ENCODE data around the gene PAQR5. TPM values are rescaled to one million over a fixed set of nuclear protein-coding genes. Genes with fewer than 3 reads are reported as not detected.
"Not testable (repeated sequence)": the region's sequence is repeated elsewhere in the genome, so short reads cannot be mapped to it uniquely, and the experiment has no call there.

Gene PAQR5
- total RNA-seq, 6 experiments from 2014 or later = 0.28 to 3.0 (median 0.98) TPM

DNA sequence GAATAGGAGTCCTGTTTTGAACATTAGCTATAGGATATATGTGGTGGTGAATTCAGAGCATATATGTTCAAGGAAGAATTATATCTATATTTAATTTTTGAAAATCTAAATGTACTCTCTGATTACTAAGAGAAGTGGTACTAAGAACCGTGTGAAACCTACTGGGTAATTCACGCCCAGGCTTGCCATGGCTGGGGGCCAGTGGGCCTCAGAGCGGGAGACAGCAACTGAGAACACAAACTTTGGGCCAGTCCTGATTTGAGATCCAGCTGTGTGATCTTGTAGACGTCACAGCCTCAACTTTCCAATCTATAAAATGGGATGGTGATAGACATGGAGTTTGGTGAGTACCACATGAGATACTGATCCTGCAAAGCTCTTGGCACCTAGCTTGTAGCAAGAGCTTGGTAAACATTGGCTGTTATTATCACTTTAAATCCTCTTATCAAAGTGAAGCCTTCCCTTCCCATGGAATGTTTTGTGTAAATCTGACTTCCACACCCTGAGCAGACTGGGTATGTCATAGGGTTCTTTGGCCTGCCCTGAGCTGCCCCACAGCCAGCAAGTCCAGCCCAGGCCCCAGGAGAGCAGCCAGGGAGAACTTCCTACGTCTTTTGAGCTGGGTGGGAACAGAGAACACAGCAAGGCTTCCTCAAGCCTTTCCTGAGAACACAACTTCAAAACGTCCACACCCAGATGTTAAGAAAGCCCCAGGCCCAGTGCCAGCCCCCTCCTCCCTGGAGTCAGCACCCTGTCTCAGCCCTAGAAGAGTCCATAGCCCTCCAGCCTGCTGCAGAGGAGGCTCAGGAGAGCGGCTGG lies 8.2 kb upstream of the PAQR5 start:
- DNase-seq (no peak), ATAC-seq (peak in 2 of 4 donors; percentile 26 to 62)
- H3K4me1 ChIP-seq = peaks cover 0 to 13% (median 0%) of the 10 kb centered on the region in 4 donors
- no peaks in the 10 kb centered on the region for H3K27me3 ChIP-seq
- H3K36me3 ChIP-seq = no peaks in the 10 kb centered on the region
- no peak overlapping the region for H3K27ac ChIP-seq
- TF ChIP-seq POLR2A (IDR thresholded peaks at IDR 0.05) = no peak
- 70% methylated on average over 4 of the region's 7 CpGs for WGBS (ENCODE audit: insufficient coverage, low coverage, low lambda C conversion rate, missing lambda C conversion rate)
- intact Hi-C loops (cut with DNase I) = no loop called here
- H3K9me3 ChIP-seq = no peaks in the 10 kb centered on the region
- no peak overlapping the region for H3K4me3 ChIP-seq

DNA sequence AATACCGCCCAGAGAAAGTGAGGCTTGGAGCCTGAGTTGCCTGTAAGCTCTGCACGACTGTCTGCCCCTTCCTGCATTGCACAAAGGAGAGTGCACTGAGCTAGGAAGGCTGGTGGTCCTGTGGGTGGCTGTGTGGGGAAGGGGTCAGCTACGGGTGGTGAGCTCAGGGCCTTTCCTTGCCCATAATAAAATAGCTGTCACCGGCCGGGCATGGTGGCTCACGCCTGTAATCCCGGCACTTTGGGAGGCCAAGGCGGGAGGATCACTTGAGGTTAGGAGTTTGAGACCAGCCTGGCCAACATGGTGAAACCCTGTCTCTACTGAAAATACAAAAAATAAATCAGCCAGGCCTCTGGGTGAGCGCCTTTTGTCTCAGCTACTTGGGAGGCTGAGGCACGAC lies 7.1 kb upstream of the PAQR5 start:
- H3K27me3 ChIP-seq; ATAC-seq; intact Hi-C loops (cut with DNase I); H3K27ac ChIP-seq; H3K36me3 ChIP-seq; H3K9me3 ChIP-seq; H3K4me3 ChIP-seq: not testable (repeated sequence)
- H3K4me1 ChIP-seq = peaks cover 0 to 13% (median 0%) of the 10 kb centered on the region in 4 donors
- peak in 1 of 3 donors; percentile 6 for DNase-seq
- WGBS (ENCODE audit: insufficient coverage, low coverage, low lambda C conversion rate, missing lambda C conversion rate) = 86% methylated on average over 10 of the region's 10 CpGs

DNA sequence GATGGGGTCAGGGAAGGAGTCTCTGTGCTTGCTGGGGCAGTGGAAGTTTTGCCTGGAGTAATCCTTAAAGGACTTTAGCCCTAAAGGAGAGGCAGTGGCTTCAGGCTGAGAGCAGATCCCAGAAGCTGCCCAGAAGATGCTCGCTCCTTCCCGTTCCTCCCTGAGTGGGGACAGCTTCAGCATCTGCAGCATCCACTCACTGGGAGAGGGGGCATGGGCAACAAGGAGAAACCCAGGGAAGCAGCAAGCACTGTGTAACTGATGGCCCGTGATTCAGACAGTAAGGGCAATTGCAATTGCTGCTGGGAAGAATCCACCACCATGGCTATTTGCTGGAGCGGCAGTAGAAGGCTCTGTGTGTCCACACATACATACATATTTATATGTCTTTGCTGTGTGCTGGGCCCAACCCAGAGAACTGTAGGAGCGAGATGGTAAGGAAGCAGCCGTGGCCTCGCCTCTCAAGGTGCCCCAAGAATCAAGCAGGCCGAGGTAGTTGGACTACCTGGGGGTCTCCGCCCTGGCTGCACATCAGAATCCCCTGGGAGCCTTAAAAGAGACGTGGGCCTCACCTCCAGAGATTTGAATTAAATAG lies 5.8 kb upstream of the PAQR5 start:
- Histone ChIP-seq H3K4me3 (no peak overlapping the region), H3K4me1 (peaks cover 0 to 13% (median 0%) of the 10 kb centered on the region in 4 donors), H3K9me3 (no peaks in the 10 kb centered on the region), H3K36me3 (no peaks in the 10 kb centered on the region), H3K27me3 (no peaks in the 10 kb centered on the region), H3K27ac (no peak overlapping the region)
- intact Hi-C loops (cut with DNase I) = no loop called here
- DNase-seq (no peak), ATAC-seq (no peak)
- TF ChIP-seq, protein P1, sequence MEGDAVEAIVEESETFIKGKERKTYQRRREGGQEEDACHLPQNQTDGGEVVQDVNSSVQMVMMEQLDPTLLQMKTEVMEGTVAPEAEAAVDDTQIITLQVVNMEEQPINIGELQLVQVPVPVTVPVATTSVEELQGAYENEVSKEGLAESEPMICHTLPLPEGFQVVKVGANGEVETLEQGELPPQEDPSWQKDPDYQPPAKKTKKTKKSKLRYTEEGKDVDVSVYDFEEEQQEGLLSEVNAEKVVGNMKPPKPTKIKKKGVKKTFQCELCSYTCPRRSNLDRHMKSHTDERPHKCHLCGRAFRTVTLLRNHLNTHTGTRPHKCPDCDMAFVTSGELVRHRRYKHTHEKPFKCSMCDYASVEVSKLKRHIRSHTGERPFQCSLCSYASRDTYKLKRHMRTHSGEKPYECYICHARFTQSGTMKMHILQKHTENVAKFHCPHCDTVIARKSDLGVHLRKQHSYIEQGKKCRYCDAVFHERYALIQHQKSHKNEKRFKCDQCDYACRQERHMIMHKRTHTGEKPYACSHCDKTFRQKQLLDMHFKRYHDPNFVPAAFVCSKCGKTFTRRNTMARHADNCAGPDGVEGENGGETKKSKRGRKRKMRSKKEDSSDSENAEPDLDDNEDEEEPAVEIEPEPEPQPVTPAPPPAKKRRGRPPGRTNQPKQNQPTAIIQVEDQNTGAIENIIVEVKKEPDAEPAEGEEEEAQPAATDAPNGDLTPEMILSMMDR (IDR thresholded peaks at IDR 0.05) = no peak
- no peak for TF ChIP-seq POLR2A (IDR thresholded peaks at IDR 0.05)
- WGBS (ENCODE audit: insufficient coverage, low coverage, low lambda C conversion rate, missing lambda C conversion rate) = 76% methylated on average over 9 of the region's 10 CpGs

DNA sequence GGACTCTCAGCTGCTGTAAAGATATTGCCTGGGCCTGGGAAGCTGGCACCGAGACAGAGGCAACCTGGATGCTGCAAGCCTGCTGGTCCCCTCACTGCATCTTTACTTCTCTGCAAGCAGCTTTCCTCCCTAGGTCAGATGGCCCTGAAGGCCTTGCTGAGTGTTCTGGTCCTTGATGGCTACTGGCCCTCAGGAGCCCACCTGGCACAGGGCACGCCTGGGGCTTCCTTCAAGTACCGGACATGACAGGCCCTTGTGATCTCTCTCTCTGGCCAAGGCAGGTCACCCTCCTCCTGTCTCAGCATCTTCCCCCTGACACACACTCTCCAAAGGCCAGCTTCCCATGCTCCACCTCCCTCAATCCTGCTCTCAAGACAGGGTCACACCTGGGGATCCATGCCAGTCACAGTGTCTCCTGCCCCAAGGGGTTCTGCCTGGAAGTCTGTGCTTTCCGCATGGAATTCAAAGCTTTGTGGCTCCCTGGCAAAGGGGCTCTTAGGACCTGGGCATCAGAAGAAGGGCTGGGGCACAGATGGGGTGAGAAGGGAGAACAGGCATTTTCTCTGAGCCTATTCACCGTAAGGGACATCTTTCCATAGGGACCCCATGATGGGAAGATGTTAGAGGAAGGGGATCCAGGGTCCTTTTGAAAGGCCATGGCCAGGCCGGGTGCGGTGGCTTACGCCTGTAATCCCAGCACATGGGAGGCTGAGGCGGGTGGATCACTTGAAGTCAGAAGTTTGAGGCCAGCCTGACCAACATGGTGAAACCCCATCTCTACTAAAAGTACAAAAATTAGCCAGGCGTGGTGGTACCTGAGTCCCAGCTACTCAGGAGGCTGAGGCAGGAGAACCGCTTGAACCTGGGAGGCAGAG lies 4.7 kb upstream of the PAQR5 start:
- WGBS (ENCODE audit: insufficient coverage, low coverage, low lambda C conversion rate, missing lambda C conversion rate) = 90% methylated on average over 9 of the region's 11 CpGs

DNA sequence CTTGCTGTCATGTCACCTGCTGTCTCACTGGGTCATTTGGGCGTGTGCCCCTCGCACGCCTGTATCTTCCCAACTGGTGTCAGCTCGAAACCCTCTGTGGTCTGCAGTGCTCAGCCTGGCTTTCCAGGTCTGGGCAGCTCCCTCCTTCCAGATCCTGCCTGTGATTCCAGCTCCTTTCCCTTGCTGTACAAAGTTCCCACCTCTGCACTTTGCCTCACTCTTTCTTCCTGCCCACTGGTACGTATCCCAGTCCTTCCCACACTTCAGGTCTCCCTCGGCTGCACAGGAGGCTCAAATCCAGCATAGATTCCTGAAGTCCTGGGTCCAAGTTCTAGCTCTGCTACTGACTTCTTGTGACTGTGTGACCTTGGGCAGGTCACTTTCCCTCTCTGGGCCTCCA lies 2.1 kb upstream of the PAQR5 start:
- TF ChIP-seq, protein P1 (IDR thresholded peaks at IDR 0.05) = no peak
- no peak for TF ChIP-seq POLR2A (IDR thresholded peaks at IDR 0.05)
- DNase-seq (no peak), ATAC-seq (no peak)
- Histone ChIP-seq H3K36me3 (no peaks in the 10 kb centered on the region), H3K27ac (no peak overlapping the region), H3K4me3 (no peak overlapping the region), H3K4me1 (peaks cover 0 to 5% (median 0%) of the 10 kb centered on the region in 4 donors), H3K9me3 (no peaks in the 10 kb centered on the region), H3K27me3 (peaks cover 0 to 8% of the 10 kb centered on the region in 2 donors)
- WGBS (ENCODE audit: insufficient coverage, low coverage, low lambda C conversion rate, missing lambda C conversion rate) = 80% methylated on average over 1 of the region's 6 CpGs
- intact Hi-C loops (cut with DNase I) = no loop called here

More for the DNA sequence above, 4.7 kb upstream of the PAQR5 start:
- Histone ChIP-seq H3K36me3 (no peaks in the 10 kb centered on the region), H3K4me3 (no peak overlapping the region), H3K4me1 (peaks cover 0 to 15% (median 0%) of the 10 kb centered on the region in 4 donors), H3K27me3 (no peaks in the 10 kb centered on the region), H3K27ac (no peak overlapping the region), H3K9me3 (no peaks in the 10 kb centered on the region)
- intact Hi-C loops (cut with DNase I) = no loop called here
- TF ChIP-seq POLR2A (IDR thresholded peaks at IDR 0.05) = no peak
- TF ChIP-seq, protein P1 (IDR thresholded peaks at IDR 0.05) = no peak
- ATAC-seq = no peak
- DNase-seq = no peak

Measured in right lobe of liver (tissue), 6 donors.